GM19324 (cell line): ENCODE results near the gene CANT1.

Source experiments
- ATAC-seq: cut with Tn5 transposase; IDR thresholded peaks from one replicate; pipeline ENCODE4 v1.9.1; 2021; ENCODE audit warnings: mild to moderate bottlenecking, moderate library complexity; ENCODE audit not compliant: unreplicated experiment, low FRiP score

The CANT1 gene

GRCh38 chr17:78981010-78981888 is 28.3 kb downstream of the CANT1 start:
- no peak for ATAC-seq

- ATAC-seq: no peak
These were observed 29.0 kb downstream of the CANT1 start for GRCh38 chr17:78980624-78980972.

DNA sequence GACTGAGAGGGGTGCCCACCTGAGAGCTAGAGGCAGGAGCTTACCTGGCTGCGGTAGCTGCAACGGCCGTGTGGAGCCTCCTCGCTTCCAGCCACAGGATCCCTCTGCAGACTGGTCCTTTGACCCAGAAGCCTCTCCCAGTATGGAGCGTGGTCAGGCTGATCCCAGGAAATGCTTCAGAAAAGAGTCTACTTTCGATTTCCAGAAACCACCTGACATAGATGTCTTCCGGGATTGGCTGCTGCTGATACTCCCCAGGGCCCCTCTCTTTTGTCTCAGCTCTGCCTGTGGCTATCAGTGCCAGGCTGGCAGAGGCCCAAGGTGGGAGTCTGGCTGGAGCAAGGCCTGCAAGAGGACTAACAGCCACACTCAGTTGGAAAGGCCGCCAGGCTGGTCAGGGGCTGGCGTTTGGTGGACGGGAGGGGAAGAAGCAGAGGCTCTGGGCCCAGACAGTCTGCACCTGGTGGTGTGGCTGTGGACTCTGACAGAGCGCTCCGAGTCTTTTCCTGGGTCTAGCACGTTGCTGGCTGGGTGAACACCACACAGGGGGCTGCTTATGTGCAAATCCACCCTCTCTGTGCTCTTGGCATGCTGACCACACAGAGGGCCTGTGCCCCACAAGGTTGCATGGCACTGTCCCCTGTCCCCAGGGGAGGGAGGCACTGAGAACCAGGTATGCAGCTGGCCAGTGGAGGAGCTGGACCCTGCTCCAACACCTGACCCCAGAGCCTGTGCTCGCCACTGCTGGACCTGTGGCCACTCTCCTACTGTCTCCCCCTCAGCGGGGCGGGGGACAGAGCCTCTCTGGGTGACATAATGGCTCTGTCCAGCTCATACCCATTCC is 29.6 kb downstream of the CANT1 start, which contains the start of gene LGALS3BP:
LGALS3BP (minus strand) TSS at position 144 of the 844 bp plus-strand sequence. CDS start 2,732 bp downstream, outside the sequence.
- no peak for ATAC-seq

- no peak for ATAC-seq
These were observed 31.3 kb downstream of the CANT1 start for GRCh38 chr17:78977997-78978973.

DNA sequence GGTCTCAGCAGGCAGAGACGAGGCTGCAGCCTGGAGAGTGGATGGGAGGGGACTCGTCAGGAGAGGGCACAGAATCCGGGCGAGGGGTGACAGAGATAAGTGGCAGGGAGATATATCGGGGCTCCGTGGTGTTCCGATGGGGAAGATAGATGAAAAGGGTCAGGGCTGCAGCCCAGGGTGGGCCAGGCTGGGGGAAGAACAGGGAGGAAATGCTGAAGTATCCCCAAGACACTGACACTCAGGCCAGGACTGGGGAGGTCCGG is 32.0 kb downstream of the CANT1 start:
- ATAC-seq: no peak

GRCh38 chr17:78976907-78977680 is 32.5 kb downstream of the CANT1 start:
- no peak for ATAC-seq

- ATAC-seq: no peak
These were observed 34.7 kb downstream of the CANT1 start for GRCh38 chr17:78974635-78975591.

DNA sequence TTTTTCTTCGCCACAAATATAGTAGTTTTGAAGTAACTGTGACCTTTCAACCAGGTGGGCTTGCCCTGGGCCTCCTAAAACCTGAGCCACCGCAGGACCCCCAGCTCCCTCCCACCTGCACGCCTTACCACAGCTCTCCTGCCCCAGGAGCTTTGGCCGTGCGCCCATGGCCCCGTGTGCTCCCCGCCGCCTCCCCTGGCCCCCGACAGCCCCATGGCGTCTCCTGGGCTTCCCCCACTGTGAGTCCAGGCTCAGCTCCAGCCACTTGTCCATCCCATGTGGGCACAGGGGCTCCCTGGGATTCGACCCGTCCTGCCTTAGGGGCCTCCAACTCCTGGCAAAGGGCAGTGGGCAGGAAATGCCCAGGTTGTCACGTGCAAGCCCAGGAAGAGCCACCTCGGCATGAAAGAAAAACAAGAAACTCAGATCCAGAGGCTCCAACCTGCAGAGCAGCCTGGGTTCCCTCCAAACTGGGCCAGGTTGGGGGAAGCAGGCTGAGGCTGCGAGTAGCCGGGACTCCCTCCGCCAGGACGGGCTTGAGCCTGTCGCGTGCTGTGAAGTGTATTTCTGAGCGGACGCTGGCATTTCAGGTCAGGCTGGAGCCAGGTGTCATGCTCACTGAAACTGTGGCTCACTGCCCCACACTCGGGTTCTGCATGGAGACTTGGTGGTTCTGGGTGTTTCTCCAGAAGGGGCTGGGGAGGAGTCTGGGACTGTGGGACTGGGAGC is 35.6 kb downstream of the CANT1 start:
- ATAC-seq: no peak

DNA sequence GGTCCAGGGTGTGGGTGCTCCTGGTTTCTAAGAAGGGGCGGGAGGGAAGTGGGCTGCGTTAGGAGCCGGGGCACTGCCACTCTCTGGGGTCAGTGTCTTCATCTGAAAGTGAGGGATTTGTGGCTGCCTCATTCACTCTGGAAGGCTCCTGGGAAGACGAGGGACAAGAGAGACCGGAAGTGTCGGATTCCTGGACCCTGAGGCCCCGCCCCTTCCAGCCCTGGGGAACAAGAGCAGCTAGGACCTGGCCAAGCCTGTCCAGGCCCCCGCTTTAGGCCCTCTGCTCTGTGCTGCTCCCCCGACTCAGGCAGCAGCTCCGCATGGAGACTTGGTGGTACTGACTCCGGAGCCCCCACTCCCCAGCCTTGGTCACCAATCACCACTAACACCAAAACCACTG is 36.4 kb downstream of the CANT1 start:
- no peak for ATAC-seq

GRCh38 chr17:78972507-78973105 is 37.0 kb downstream of the CANT1 start:
- no peak for ATAC-seq

GRCh38 chr17:78971756-78972506 is 37.6 kb downstream of the CANT1 start:
- no peak for ATAC-seq

DNA sequence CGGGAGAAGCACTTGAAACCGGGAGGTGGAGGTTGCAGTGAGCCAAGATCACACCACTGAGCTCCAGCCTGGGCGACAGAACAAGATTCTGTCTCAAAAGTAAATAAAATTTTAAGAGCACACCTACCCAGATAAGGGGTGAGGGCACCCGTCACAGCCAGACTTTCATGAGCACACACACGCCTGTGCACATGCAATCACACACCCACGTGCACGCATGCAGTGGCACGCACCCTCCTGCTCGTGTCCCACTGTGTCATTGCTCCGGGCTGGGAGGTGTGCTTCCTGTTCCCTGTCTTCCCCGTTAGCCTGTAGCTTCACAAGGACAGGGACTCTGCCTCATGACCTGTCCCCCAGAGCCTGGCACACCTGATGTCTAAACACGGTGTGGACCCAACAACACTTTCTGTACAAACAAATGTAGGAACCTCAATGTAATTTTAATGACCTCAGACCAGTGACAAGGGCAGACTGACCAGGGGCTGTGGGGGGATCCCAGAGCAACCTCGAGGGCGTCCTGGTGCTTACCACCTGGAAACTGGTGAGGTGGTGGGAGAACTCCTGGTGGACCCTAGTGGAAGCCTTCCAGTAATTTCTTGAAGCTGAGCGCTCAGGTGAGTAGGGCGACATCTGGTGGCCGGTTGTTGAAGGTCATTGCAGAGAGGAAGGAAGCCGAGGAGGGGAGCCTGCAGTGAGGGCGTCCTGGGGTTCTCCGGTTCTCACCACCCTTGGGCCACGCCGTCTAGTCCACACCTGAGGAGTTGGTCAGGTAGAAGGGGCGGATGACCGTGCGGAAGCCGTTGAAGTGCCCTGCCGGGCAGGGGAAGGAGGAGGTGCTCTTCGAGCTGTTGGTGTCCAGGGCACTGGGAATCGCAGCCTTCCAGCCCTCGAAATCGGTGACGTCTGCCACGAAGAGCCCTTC is 38.5 kb downstream of the CANT1 start:
- no peak for ATAC-seq

GRCh38 chr17:78969865-78970264 is 39.7 kb downstream of the CANT1 start:
- ATAC-seq: no peak

- ATAC-seq: no peak
These were observed 41.7 kb downstream of the CANT1 start for GRCh38 chr17:78967782-78968362.

- no peak for ATAC-seq
These were observed 42.5 kb downstream of the CANT1 start for GRCh38 chr17:78966910-78967600.
